Measurements from ENCODE around the gene ANKRD29. TPM values are rescaled to one million over a fixed set of nuclear protein-coding genes. Genes with fewer than 3 reads are reported as not detected.

Gene ANKRD29, protein sequence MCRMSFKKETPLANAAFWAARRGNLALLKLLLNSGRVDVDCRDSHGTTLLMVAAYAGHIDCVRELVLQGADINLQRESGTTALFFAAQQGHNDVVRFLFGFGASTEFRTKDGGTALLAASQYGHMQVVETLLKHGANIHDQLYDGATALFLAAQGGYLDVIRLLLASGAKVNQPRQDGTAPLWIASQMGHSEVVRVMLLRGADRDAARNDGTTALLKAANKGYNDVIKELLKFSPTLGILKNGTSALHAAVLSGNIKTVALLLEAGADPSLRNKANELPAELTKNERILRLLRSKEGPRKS
- total RNA-seq (2014; rRNA removed; shearing (Covaris generic)), result 1.6 and 1.8 TPM in 2 replicates

DNA sequence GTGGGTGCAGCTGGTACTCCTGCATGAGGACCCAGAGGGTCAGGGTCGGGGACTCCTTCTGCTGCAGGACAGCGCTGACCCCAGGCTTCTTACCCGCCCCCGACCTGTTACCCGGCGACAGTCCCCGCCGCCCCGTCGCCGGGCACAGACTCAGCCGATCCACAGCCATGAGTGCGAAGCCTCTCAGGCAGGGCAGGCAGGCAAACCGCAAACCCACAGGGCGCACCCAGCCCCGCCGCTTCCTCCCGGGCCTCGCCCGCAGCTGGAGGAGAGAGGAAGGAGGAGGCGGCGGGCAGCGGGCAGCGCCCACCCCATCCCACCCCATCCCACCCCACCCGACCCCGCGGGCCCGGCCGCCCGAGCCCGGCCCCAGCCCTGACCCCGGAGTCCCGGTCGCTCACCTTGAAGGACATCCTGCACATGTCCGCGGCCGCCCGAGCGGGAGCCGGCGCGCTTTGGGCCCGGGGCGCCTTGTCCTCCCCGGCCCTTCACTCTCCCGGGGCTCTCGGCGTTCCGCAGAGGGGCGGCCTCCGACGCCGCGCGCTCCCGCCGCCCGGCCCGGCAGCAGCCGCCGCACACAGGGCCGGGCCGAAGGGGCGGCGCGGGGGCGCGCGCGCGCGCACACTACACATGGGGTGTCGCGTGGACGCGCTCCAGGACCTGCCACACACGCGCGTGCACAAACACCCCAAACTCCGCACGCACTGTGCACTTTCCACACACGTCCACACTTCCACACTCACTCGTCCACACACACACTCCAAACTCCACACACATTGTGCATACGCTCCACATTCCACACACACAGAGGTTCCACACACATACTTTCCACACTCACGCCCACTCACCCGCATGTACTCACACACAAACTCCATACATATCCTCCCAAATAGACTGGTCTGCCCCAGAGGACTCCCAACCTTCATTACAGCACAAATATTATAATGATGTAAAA lies at the start of gene ANKRD29:
Gene ANKRD29, minus strand, starts transcription at position 603 of the 955 bp plus-strand sequence. Its CDS starts 181 bp downstream, at position 422.
- DNase-seq (ENCODE audit: low read depth), result peak; percentile 45

DNA sequence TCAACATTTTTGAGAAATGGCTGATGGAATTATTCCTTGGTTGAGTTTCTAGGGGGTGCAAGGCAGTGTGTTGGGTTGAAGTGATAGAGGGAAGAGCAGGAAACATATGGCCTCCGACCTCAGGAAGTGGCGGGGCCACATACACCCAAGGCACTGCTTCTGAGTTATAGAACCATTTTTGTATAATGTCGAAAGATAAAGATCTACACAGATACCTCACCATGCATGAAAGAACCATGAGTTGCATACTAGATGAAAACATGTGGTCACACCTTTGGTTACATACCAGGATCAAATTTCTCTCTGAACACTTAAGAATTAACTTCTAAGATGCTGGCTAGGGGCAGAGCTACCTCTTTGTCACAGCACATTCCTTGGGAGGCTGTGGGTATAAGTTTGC lies 49.7 kb upstream of the ANKRD29 start:
- DNase-seq (ENCODE audit: low read depth), result peak; percentile 17

DNA sequence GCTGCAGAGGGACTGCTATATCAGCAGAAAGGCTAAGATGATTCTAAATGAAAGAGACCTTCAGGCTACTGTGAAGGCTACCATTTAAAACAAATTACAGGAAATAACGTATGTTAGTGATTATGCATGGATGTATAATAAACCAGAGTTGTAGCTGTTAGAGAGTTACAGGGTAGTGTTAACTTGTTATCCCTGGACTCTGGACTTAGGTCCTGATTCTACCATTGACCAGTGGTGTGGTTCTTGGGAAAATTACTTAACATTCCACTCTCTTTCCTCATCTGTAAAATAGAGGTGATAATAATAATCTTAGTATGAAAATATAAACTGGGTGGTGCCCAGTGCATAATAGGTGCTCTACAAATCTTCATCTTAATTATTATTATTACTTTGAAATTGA lies 48.7 kb upstream of the ANKRD29 start:
- DNase-seq (ENCODE audit: low read depth), result no peak

DNA sequence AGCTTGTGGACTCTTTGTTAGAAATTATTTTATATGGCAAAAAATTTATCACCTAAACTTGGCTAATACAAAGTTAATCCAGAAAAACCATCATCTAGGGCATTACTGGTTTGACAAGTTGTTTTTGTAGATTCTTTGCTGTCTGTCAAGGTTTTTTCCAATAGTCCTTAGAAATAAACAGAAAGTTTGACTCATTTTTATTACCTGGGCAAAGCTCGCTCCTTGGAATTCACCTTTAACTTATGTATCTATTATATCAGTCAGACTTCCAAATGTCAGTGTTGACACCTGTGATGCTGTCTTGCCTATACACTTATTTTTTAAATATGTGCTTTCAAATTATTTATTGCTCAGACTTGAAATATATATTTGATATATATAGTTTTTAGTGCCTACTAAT lies 48.2 kb upstream of the ANKRD29 start:
- no peak for DNase-seq (ENCODE audit: low read depth)

DNA sequence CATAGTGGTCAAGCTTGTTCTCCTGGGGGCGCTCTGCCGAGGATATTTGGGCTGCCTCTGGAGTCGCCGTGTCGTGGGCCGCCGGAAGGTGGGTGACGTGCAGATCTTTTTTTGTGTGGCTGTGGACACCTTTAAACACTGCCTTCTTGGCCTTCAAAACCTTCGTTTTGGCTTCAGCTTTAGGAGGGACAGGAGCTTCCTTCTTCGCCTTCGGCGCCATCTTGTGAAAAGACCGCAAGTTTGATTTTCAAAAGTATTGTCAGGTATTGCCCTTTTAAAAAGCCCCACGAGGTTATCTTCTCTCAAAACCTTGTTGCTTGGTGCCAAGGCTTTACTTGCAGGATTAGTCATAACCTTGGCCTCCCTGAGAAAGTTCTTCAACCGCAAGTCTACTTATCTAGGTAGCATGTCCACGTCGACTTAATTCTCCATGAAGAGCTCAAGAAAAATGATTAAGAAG lies 47.4 kb upstream of the ANKRD29 start:
- DNase-seq (ENCODE audit: low read depth), result peak; percentile 84

DNA sequence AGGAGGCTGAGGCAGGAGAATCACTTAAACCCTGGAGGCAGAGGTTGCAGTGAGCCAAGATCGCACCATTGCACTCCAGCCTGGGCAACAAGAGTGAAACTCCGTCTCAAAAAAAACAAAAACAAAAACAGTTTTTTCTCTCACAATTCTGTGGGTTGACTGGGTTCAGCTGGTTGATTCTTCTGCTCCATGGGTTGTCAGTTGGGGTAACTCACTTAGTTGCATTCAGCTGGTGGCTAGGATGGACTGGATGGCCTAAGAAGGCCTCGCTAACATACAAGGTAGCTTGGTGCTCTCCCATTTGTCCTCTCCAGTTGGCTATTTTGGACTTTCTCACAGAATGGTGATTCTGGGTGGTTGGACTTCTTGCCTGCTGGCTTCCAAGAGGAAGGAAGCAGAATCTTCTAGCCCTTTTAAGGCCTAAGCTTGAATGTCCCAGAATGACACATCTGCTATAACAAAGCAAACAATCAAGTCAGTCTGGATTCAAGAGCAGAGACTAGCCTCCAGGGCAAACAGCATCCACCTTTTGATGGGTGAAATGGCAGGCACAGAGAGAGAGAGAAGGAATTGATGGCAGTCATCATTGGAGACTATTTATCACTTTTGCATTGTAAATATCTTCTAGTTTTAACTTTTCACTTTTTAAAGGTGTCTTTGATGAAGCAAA lies 44.4 kb upstream of the ANKRD29 start:
- DNase-seq (ENCODE audit: low read depth), result no peak

DNA sequence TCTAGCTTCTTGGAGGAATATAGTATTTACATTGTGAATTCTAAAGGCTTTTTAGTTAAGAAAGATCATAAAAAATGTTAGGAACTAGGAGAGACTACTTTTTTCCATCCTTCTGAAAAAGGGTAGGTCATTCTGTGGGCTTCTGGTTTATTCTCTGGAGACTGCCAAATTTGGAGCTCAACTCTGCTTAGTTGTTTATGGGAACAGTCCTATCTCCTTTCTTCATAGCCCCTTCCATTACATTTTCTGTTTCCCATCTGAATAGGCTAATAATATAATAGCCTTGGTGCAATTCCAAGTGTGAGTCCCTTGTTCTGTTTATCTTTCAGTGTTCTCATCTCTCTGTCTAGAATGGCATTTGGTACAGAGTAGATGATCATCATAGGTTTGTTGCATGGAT lies 42.1 kb upstream of the ANKRD29 start:
- DNase-seq (ENCODE audit: low read depth), result no peak

DNA sequence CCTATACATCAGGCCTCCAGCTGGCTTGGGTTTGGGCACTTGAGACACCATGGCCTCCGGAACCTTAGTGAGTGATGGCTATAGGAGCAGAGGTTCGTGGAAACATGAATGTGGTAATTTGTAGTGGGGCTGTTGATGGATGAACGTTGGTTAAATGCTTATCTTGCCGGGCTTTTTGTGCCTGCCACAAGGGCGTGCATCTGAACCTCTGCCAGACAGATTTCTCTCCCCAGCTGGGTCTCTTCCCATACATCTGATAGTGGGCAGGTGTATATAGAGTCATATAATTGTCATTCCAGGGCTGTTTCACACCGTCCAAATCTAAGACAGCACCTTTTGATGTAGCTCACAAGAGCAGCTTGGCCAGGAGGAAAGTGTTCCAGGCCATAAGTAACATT lies 41.3 kb upstream of the ANKRD29 start:
- DNase-seq (ENCODE audit: low read depth), result no peak

DNA sequence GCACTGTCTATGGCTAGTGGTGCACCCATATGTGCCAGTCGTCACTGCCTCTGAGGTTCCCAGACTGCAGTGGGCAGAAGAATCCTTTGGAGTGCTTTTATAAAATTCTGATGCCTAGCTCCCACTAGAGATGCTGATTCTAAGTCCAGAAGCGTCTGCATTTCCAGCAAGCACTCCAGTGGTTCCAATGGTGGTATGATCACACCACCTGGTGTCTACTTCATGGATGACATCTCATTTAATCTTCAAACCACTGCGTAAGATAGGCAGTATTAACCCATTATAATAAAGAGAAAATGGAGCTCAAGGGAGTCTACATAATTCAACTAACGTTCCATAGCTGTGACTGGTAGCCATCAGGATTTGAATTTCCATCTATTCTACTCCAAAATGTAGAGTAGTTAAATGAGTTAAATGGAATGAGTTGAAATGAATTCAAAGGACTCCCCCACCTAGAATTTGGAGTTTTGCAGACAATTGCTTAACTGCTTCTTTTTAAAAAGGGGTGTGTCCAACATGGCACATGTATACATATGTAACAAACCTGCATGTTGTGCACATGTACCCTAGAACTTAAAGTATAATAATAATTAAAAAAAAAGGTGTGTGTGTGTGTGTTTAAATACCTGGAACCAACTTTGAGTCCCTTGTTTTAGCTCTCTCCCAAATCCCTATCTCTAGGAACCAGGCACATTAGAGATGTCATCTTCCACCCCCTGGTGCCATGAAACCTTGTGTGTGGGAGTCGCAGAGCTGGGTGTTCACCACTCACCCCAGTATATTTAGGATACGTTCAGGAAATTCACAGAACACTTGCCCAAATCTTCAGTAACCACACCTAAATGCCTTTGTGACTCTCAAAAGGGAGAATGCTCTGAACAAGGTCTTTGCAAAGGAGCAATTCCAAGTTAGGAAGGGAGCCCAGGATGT lies 40.6 kb upstream of the ANKRD29 start:
- DNase-seq (ENCODE audit: low read depth), result peak; percentile 70

DNA sequence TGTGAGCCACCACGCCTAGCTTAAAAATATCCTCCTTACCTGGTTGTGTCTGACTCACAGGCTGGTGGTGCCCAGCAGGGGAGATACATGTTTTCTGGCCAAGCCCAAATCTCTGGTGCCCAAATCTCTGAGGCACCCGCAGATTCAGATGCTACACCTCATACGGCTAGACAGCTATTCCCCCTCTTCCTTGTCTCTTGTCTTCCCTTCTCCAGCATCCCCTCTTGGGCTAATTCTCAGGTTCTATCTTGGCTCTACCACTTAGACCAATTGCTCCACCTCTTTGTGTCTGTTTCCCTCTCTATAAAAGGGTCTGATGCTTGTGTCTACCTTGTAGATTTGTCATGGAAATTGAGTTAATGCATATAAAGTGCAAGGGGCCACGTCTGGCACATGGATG lies 39.9 kb upstream of the ANKRD29 start:
- no peak for DNase-seq (ENCODE audit: low read depth)

DNA sequence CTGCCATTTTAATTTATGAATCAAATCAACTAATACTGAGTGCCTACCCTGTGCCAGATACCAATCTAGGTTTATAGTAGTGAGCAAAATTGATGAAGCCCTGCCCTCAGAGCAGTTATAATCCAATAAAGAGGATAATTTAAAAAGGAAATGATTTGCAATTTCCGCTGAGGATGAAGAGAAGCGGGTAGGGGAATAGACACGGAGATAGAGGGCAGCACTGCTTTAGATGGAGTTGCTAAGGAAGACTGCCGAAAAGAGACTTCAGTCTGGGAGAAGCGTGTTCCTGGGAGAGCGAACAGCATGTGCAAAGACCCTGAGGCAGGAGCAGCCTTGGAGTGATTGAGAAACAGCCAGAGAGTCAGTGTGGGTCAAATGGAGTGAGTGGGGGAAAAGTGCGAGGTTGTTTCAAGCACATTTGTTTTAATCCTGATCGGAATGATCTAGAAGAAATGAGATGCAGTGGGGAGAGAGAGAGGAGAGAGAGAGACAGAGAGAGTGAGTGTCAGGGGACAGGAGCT lies 38.9 kb upstream of the ANKRD29 start:
- DNase-seq (ENCODE audit: low read depth), result no peak

DNA sequence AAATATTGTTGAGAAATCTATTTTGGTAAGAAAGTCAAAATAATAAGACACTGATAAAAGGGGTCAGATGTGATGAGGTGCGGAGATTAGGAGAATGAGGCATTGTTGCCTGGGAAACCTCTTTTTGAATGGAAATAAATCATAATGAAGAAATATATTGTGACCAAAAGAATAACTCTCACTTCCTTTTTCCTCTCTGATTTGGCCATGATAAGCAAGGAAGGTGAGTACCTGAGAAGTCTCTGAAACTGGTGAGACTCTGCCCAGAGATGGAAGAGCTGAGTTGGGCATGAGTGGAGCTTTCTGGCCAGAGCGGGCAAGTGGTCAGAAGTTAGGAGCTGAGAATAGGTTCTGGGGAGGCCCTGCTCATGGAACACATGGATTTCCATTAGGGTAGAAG lies 38.3 kb upstream of the ANKRD29 start:
- DNase-seq (ENCODE audit: low read depth), result no peak

DNA sequence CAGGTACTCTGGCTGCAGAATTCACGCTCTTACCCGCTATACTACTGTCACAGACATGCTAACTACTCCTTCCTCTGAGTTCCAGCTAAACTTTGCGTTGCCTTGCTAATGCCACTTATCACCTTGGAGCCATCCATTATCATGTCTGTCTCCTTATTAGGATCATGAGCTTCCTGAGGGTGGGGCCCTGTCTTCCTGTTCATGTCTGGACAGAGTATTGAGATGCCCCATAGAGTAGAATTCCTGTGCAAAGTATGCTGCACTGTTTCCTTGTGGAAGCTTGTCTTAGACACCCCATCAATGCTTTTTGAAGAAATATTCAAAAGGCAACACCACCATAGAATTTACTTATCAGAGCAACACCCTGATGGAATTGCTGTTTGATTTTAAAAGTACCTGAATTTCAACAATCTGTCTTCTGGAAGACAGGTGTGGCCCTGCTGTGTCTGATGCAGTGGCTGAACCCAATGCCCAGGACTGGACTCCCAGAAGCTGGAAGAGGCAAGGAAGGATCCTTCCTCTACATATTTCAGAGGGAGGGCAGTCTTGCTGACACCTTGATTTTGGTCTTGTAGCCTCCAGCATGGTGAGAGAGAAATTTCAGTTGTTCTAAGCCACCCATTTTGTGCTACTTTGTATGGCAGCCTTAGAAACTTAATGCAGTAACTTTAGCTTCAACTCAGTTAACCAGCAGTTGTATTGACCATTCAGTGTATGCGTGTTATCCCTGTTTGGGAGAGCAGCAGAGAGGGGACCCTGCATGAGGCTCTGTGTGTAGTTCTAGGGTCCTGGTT lies 32.1 kb upstream of the ANKRD29 start:
- DNase-seq (ENCODE audit: low read depth), result no peak

DNA sequence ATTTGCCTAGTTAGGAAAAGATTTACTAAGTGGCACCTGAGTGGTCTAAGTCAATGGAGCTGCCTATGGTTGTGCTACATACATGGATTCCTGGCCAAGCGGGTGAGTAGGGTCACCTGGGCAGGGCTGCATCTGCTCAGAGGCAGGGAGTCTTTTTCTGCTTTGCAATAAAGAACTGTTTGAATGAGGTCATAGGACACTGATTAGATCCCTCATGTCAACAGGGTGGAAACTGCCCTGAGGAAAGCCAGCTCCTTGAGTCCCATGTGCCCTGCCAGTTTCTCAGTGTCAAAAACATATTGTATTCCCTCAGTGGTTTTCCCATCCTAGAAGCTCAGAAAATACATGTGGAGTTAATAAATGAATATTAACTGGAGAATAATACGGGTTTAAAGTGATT lies 31.1 kb upstream of the ANKRD29 start:
- no peak for DNase-seq (ENCODE audit: low read depth)

DNA sequence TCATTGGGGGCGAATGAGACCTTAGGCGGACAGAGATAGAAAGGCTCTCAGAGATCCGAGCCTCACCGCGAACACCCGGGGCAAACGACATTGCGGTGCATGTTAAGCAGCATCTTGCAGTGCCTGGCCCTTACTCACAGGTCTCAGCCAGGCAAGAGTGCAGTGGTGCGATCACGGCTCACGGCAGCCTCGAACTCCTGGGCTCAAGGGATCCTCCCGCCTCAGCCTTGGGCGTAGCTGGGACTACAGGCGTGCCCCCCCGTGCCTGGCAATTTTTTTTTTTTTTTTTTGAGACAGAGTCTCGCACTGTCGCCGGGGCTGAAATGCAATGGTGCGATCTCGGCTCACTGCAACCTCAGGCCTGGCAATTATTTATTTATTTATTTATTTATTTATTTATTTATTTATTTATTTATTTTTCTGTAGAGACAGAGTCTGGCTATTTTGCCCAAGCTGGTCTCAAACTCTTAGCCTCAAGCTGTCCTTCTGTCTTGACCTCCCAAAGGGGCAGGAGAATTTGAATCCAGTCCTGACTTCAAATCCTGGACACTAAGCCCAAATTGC lies 27.9 kb upstream of the ANKRD29 start:
- DNase-seq (ENCODE audit: low read depth), result no peak

DNA sequence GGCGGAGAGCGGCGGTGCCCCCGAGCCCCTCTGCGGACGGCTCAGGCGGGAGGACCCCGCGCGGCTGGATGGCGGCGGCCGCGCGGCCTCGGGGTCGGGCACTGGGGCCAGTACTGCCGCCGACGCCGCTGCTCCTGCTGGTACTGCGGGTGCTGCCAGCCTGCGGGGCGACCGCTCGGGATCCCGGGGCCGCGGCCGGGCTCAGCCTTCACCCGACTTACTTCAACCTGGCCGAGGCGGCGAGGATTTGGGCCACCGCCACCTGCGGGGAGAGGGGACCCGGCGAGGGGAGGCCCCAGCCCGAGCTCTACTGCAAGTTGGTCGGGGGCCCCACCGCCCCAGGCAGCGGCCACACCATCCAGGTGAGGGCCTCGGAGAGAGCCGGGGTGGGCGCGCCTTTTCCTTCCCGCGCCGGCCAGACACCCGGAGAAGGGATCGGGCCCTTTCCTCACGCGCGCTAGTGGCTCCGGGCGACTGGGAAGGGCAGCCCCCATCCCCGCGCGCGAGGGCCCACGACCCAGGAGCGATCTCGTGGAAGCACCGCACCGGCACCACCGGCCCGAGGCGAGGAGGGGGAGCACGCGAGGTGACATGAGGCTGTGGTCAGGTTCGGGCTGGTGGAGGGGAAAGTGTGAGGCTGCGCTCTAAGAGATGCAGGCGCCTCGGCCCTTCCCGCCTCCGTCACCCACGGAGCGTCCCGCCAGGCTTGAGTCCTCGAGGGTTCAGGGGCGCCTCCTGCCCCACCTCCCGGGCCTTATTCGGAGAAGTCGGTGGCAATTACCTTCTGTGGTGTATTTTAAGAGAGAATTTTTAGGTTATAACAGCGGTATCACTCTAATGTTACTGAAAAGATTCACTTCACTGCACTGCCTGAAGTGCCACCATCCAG lies 27.1 kb upstream of the ANKRD29 start:
- DNase-seq (ENCODE audit: low read depth), result no peak

DNA sequence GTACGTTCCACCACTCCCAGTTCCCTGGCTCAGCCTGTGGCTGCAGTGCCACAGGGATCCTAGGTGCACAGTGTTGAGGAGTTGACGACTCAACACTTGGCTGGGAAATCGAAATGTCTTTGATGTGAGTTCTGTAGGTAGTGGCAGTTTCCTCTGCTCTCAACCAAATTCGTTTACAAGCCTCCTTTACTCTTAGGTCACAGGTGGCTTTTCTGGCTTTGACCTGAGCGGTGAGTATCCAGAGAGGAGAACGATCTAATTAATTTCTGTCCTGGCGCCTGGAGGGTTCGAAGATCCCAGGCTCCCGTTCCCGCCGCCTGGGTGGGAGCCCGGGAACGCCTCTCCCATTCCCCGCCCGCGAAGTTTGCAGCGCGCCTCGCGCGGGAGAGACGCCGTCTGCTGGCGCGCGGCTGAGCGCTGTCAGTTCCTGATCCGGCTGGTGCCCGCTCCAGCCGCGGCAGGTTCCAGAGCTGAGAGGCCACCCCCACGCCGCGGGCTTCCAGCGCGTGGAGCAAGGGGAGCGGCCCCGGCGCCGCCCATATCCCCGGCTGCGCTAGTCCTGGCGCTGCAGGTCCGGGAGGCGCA lies 26.4 kb upstream of the ANKRD29 start, which contains the start of gene LAMA3:
Gene LAMA3, plus strand, starts transcription at position 423 of the 585 bp plus-strand sequence. CDS start 231 bp downstream, outside the sequence.
- peak; percentile 54 for DNase-seq (ENCODE audit: low read depth)

DNA sequence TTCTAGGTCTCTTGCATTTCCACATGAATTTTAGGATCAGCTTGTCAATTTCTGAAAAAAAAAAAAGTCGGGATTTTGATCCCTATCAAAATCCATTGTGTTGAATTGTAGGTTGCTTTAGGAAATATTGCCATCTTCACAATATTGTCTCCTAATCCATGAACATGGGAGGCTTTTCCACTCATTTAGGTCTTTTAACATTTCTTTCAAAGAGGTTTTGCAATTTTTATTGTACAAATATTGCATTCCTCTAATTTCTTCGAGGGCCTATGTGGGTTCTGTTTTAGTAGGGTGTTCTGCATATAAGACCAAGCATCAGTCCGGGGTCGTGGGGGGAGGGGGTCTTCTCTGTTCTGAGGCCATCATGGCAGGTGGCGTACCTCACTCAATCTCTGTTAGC lies 25.8 kb upstream of the ANKRD29 start:
- DNase-seq (ENCODE audit: low read depth), result no peak
